Measurements from ENCODE around the gene SLC46A3. TPM values are rescaled to one million over a fixed set of nuclear protein-coding genes. Genes with fewer than 3 reads are reported as not detected.

The SLC46A3 gene
- total and polyA plus RNA-seq, 2 donors (not counting 1 experiment from before 2014, with no cell fraction given): 2.6 to 6.4 TPM

- H3K79me2 ChIP-seq (ENCODE audit: control insufficient read depth, insufficient read depth, low read length): no peaks in the 10 kb centered on the region
- H4K20me1 ChIP-seq (ENCODE audit: control insufficient read depth, extremely low read depth, insufficient read depth, low read length): no peaks in the 10 kb centered on the region
- H3K4me3 ChIP-seq (replicated peaks in 1 of 4; ENCODE audit: control extremely low read depth in 1 of 4, insufficient read depth in 1 of 4, low read depth in 3 of 4, low read length in 4 of 4): no peak overlapping the region
- H3K9ac ChIP-seq (ENCODE audit: insufficient read depth, low read length): no peak overlapping the region
- H3K36me3 ChIP-seq (ENCODE audit: control insufficient read depth, insufficient read depth, low read length): no peaks in the 10 kb centered on the region
- no peaks in the 10 kb centered on the region for H3K4me1 ChIP-seq (ENCODE audit: control insufficient read depth, extremely low read depth, insufficient read depth, low read length)
- H3K4me2 ChIP-seq (ENCODE audit: extremely low read depth, insufficient read depth, low read length): no peak overlapping the region
- H3K27ac ChIP-seq (ENCODE audit: insufficient read depth, low read length): no peak overlapping the region
- no peaks in the 10 kb centered on the region for H3K9me3 ChIP-seq (ENCODE audit: control insufficient read depth, insufficient read depth, low read depth, low read length)
- H3K27me3 ChIP-seq (ENCODE audit: control insufficient read depth, insufficient read depth, low read length): no peaks in the 10 kb centered on the region
- no peak for DNase-seq (ENCODE audit: low read depth in 2 of 2)
- TF ChIP-seq CTCF (conservative IDR thresholded peaks at IDR 0.05 in 1 of 2, IDR thresholded peaks at IDR 0.05 in 1 of 2; ENCODE audit: low read depth in 1 of 2, low read length in 2 of 2): no peak
- TF ChIP-seq EZH2 (IDR thresholded peaks at IDR 0.05; ENCODE audit: low read length, missing control alignments): no peak
- H2AFZ ChIP-seq (ENCODE audit: low read length): no peak overlapping the region
Measured at GRCh38 chr13:28734906-28735305, 16.1 kb upstream of the SLC46A3 start.

DNA sequence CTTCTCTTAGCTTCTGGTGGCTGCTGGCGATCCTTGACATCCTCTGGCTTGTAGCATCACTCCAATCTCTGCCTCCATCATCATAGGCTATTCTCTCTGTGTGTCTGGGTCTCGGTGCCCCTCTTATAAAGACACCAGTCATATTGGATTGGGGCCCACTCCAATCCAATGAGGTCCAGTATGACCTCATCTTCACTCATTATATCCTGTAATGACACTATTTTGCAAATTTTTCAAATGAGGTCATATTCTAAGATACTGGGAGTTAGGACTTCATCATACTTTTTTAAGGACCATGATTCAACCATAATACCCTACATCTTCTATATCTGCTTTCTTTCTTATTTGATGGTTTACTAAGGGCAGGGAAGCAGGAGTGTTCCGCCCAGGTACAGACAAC is 12.0 kb upstream of the SLC46A3 start:
- Histone ChIP-seq H3K4me2 (ENCODE audit: extremely low read depth, insufficient read depth, low read length) (no peak overlapping the region), H3K36me3 (ENCODE audit: control insufficient read depth, insufficient read depth, low read length) (no peaks in the 10 kb centered on the region), H4K20me1 (ENCODE audit: control insufficient read depth, extremely low read depth, insufficient read depth, low read length) (no peaks in the 10 kb centered on the region), H3K27me3 (ENCODE audit: control insufficient read depth, insufficient read depth, low read length) (no peaks in the 10 kb centered on the region), H3K79me2 (ENCODE audit: control insufficient read depth, insufficient read depth, low read length) (no peaks in the 10 kb centered on the region), H3K9me3 (ENCODE audit: control insufficient read depth, insufficient read depth, low read depth, low read length) (no peaks in the 10 kb centered on the region), H3K27ac (ENCODE audit: insufficient read depth, low read length) (no peak overlapping the region), H3K9ac (ENCODE audit: insufficient read depth, low read length) (no peak overlapping the region), H3K4me1 (ENCODE audit: control insufficient read depth, extremely low read depth, insufficient read depth, low read length) (no peaks in the 10 kb centered on the region), H2AFZ (ENCODE audit: low read length) (no peak overlapping the region), H3K4me3 (replicated peaks in 1 of 4; ENCODE audit: control extremely low read depth in 1 of 4, insufficient read depth in 1 of 4, low read depth in 3 of 4, low read length in 4 of 4) (no peak overlapping the region)
- TF ChIP-seq CTCF (conservative IDR thresholded peaks at IDR 0.05 in 1 of 2, IDR thresholded peaks at IDR 0.05 in 1 of 2; ENCODE audit: low read depth in 1 of 2, low read length in 2 of 2) (no peak), EZH2 (IDR thresholded peaks at IDR 0.05; ENCODE audit: low read length, missing control alignments) (no peak)
- DNase-seq (ENCODE audit: low read depth in 2 of 2): no peak

DNA sequence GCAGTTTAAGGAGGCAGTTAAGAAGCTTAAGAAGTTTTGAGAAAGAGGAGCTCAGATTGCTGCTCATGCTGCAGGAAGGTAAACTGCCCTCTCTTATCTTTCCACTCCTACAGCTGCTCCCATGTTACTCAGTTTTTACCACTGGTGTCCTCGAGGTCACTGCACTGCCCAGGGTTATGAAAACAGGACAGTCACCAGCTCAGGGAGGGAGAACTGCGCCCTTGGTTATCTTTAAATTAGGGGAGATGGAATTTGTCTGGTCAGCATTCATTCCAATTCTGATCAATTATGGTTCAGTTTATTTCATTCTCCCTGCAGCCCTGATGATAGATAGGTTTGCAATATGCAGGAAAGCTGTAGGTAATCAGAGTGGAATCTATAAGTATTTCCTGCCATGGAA is 10.8 kb upstream of the SLC46A3 start:
- no peaks in the 10 kb centered on the region for H3K36me3 ChIP-seq (ENCODE audit: control insufficient read depth, insufficient read depth, low read length)
- H3K9ac ChIP-seq (ENCODE audit: insufficient read depth, low read length): no peak overlapping the region
- H3K9me3 ChIP-seq (ENCODE audit: control insufficient read depth, insufficient read depth, low read depth, low read length): no peaks in the 10 kb centered on the region
- no peak overlapping the region for H3K4me2 ChIP-seq (ENCODE audit: extremely low read depth, insufficient read depth, low read length)
- no peak overlapping the region for H3K4me3 ChIP-seq (replicated peaks in 1 of 4; ENCODE audit: control extremely low read depth in 1 of 4, insufficient read depth in 1 of 4, low read depth in 3 of 4, low read length in 4 of 4)
- no peaks in the 10 kb centered on the region for H4K20me1 ChIP-seq (ENCODE audit: control insufficient read depth, extremely low read depth, insufficient read depth, low read length)
- no peak for DNase-seq (ENCODE audit: low read depth in 2 of 2)
- H3K4me1 ChIP-seq (ENCODE audit: control insufficient read depth, extremely low read depth, insufficient read depth, low read length): no peaks in the 10 kb centered on the region
- H2AFZ ChIP-seq (ENCODE audit: low read length): no peak overlapping the region
- H3K79me2 ChIP-seq (ENCODE audit: control insufficient read depth, insufficient read depth, low read length): no peaks in the 10 kb centered on the region
- TF ChIP-seq EZH2 (IDR thresholded peaks at IDR 0.05; ENCODE audit: low read length, missing control alignments) (no peak), CTCF (conservative IDR thresholded peaks at IDR 0.05 in 1 of 2, IDR thresholded peaks at IDR 0.05 in 1 of 2; ENCODE audit: low read depth in 1 of 2, low read length in 2 of 2) (no peak)
- H3K27ac ChIP-seq (ENCODE audit: insufficient read depth, low read length): no peak overlapping the region
- peaks cover 4% of the 10 kb centered on the region for H3K27me3 ChIP-seq (ENCODE audit: control insufficient read depth, insufficient read depth, low read length)

Data from fibroblast of lung (primary cell).